Effector memory CD8-positive, alpha-beta T cell (primary cell): Measurements from ENCODE around the gene DDRGK1.

Experiments used
- ATAC-seq: fragments of 150-1000 bp; cut with Tn5 transposase; replicated peaks from 2 replicates; pipeline ENCODE4 v1.10.0; 2021; ENCODE audit warnings: mild to moderate bottlenecking, moderate library complexity
- DNase-seq, 3 experiments: peaks; one replicate each; pipeline ENCODE4 v3.0.0; 2021
- H3K27ac Mint-ChIP-seq, 2 donors: one replicate each; pipeline ENCODE4 v1.8.0; 2022; ENCODE audit warnings: mild to moderate bottlenecking in 2 of 2, mixed read lengths in 2 of 2, moderate library complexity in 2 of 2
- H3K27me3 Mint-ChIP-seq, 2 donors: one replicate each; pipeline ENCODE4 v1.8.0; 2022; ENCODE audit warnings: mixed read lengths in 2 of 2
- H3K36me3 Mint-ChIP-seq: one replicate; pipeline ENCODE4 v1.8.0; 2022; ENCODE audit warnings: mild to moderate bottlenecking, moderate library complexity, mixed read lengths; ENCODE audit not compliant: insufficient read depth
- H3K4me1 Mint-ChIP-seq, 2 donors: one replicate each; pipeline ENCODE4 v1.8.0; 2022; ENCODE audit warnings: low read depth in 2 of 2, mixed read lengths in 2 of 2
- H3K4me3 Mint-ChIP-seq, 2 donors: one replicate each; pipeline ENCODE4 v1.8.0; 2022; ENCODE audit warnings: mild to moderate bottlenecking in 2 of 2, mixed read lengths in 2 of 2, moderate library complexity in 2 of 2
- H3K9me3 Mint-ChIP-seq, 2 donors: one replicate each; pipeline ENCODE4 v1.8.0; 2022; ENCODE audit warnings: mixed read lengths in 2 of 2

Gene DDRGK1

DNA sequence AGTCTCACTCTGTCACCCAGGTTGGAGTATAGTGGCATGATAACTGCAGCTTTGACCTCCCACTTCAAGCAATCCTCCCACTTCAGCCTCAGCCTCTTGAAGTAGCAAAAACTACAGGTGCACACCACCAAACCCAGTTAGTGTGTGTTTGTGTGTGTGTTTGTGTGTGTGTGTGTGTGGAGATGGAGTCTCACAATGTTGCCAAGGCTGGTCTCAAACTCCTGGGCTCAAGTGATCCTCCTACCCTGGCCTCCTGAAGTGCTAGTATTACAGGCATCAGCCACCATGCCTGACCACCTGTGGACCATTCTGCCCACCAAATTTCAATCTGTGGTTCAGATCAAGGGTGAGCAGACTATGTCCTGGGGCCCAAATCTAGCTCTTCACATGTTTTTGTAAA, 53.6 kb downstream of the DDRGK1 start:
- H3K4me3 Mint-ChIP-seq = no peak overlapping the region
- H3K4me1 Mint-ChIP-seq = peaks cover 47 to 72% of the 10 kb centered on the region in 2 donors
- no peak for DNase-seq
- no peaks in the 10 kb centered on the region for H3K9me3 Mint-ChIP-seq
- H3K27me3 Mint-ChIP-seq = no peaks in the 10 kb centered on the region
- H3K27ac Mint-ChIP-seq = peak overlapping the region in 1 of 2 donors; percentile 54
- peaks cover 46% of the 10 kb centered on the region for H3K36me3 Mint-ChIP-seq
- no peak for ATAC-seq

DNA sequence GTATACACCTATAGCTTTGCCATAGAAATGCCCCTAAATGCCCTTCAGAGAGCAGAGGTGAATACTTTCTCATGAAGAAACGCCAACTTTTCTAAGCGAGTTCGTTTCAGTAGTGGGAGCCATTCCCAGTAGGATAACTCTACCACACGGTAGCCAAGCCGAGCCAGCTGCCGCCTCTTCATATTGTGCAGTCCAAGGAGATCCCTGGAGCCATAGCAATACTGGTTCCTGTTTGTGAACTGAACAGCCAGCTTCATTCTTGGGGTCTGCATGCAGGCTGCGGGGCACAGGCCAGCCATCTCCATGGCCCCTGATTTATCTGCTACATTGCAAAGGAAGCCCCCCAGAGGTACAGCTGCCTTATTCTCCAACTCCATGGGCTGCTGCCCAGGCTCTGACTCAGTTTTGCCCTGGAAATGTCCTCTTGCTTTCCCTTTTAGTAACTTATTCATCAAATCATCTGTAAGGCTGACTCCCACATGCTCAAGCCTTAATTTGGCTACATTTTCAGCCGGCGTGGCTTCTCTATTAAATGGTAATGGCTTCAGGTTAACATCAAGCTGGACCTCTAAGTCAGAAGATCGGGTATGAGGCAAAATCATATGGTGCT, 57.6 kb downstream of the DDRGK1 start:
- Mint-ChIP-seq H3K27ac (peak overlapping the region in 1 of 2 donors; percentile 17), H3K4me1 (peaks cover 30 to 50% of the 10 kb centered on the region in 2 donors), H3K4me3 (no peak overlapping the region), H3K27me3 (no peaks in the 10 kb centered on the region), H3K9me3 (no peaks in the 10 kb centered on the region), H3K36me3 (peaks cover 52% of the 10 kb centered on the region)
- DNase-seq = no peak
- ATAC-seq = no peak

DNA sequence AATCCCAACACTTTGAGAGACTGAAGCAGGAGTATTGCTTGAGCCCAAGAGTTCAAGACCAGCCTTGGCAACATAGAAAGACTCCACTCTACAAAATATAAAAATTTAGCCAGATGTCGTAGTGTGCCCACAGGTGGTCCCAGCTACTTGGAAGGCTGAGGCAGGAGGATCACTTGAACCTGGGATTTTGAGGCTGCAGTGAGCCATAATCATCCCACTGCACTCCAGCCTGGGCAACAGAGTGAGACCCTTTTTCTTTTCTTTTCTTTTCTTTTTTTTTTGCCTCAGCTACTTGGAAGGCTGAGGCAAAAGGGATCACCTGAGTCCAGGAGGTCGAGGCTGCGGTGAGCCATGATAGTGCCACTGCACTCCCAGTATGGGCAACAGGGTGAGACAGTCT, 62.7 kb downstream of the DDRGK1 start:
- Mint-ChIP-seq H3K9me3 (no peaks in the 10 kb centered on the region), H3K27ac (no peak overlapping the region), H3K36me3 (peaks cover 34% of the 10 kb centered on the region), H3K4me3 (no peak overlapping the region), H3K4me1 (peaks cover 11 to 29% of the 10 kb centered on the region in 2 donors), H3K27me3 (no peaks in the 10 kb centered on the region)
- no peak for ATAC-seq
- no peak for DNase-seq
